HG03103 (cell line): ENCODE measurements around the gene CACNA2D3.

Experiments used
- ATAC-seq: cut with Tn5 transposase; IDR thresholded peaks from one replicate; pipeline ENCODE4 v1.9.1; 2021; ENCODE audit warnings: low read depth; ENCODE audit not compliant: unreplicated experiment

CACNA2D3 gene

DNA sequence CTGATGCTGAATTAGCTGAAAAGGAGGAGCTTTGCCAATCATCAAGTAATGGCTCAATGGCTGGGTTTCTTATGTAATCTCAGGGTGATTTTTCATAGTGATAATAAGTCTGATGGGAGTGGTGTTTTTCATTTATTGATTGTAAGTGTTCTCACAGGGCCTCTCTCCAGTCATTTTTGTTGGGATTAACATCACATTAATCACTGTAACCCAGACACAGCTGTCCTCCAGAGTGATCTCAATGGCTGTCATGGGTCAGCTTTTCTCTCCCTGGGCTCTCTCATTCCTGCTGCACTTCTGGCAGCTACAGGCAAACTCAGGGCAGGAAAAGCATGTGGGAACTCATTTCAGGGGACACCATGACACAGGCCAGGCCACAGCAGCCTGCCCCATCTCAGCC lies 642.6 kb downstream of the CACNA2D3 start:
- ATAC-seq: no peak

DNA sequence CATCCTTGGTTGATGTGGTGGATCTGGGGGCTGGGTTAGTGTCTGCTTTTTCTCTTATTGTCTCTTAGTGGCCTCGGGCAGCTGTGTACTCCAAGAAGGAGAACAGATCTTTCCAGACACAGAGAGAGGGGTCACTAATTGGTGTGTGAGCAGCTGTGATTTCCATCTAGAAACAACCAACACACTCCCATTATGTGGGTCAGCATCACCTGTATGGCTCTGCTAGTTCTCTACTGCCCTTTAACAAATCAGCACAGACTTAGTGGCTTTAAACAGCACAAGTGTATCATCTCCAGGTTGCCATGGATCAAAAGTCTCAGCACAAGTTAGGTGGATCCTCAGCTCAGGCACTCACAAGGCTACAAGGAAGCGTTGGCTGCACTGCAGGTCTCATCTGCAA lies 648.7 kb downstream of the CACNA2D3 start:
- no peak for ATAC-seq

DNA sequence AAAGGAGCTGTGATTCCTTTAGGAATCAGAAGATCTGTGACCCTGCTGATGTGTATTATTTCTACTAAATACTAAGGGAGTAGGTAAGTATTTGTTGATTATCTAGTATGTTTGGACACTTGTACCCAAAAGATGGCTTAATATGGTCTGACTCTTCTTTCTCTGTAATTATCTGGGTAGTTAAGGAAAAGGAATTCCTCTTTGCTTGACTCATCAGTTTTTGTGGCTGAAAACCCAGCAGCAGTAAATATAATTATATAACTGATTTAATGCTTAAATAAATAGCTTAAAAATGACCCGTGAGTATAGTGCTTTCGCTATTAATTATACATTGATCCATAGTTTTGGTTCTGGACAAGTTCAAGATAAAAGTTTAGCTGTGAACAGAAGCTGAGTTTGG lies 649.7 kb downstream of the CACNA2D3 start:
- ATAC-seq: no peak

DNA sequence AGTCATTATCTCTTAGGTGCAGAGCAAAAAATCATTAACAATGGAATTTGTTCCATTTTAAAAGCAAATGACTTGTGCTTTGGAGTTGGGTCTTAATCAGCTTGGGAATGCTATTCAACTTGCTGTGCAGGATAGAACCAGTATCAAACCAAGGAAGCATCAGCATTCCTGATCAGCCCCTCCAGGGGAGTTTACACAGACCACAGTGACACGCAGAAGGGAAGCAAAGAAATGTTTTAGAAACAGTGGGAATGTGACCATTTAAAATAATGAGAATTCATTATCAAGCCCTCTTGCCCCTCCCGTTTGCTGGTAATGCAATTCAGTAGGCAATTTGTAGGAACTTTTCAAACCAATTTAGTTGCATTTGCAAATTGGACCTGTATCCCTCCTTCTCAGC lies 650.4 kb downstream of the CACNA2D3 start:
- no peak for ATAC-seq

DNA sequence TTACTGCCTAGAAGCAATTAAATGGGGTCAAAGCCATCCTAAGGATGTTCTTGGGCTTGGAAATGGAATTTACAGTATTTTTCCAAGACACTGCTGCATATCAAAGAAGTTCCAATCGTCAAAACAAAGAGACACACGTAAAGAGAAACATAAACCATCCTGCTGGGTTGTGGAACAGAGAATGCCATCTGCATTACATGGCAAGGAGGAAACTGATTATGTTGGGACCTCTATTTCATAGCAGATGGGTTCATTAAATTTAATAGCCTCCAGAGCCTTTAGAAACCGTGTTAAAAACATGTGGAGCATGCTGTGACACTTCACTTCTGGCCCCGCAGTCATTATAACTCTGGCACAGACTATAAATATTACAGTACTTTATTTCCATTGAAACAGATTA lies 650.9 kb downstream of the CACNA2D3 start:
- no peak for ATAC-seq

DNA sequence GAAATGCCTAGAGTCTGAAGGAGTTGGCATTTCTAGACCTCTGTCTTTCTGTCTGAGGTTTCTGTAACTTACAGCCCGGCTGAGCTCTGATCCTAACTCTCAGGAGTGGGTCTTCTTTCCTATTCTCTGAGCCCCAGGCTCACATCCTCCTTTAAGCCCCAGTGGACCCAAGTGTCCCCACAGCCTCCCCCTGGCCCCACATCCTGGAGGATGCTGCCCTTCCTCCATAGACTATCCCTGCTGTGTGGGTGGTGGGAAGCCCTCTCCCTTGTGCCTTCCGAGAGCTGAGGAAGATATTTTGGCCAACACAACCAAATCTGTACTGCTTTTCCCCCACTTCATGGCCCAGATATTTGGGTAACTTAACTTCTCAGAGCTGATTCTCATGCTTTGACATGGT lies 654.2 kb downstream of the CACNA2D3 start:
- no peak for ATAC-seq

DNA sequence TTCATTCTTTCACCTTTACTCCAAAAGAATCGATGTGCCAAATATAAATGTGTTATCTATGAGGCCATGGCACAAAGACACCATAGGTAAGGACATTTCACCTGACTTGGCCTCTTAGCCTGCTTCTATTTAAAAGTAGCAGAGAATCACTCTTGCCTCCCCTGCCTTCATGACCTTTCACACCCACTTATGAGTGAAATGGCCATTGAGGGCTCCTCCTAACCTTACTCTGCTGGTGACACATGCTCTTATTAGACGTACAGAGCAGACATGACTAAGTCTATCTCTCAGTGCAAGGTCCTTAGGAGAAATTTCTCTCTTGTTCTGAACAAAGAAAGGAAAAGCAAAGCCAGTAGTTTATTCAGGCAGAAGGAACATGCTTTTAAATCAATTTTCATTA lies 654.8 kb downstream of the CACNA2D3 start:
- no peak for ATAC-seq

DNA sequence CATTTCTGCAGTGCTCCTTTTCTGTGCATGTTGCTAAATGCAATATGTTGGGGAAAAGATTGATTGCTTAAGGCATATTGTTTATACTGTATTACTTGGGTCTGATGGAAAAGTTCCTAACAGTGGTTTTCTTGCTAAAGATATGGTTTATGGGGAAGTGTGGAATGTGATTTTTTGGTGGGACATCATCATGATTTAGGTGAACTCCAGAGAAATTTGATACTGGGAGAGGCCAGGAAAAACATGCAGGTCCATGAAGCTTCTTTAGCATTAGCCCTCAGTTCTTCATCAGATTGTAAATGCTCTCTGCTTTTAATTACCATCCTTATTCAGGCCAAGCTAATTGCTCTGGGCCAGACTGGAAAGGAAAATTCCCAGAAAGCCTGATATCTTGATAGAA lies 658.0 kb downstream of the CACNA2D3 start:
- no peak for ATAC-seq

DNA sequence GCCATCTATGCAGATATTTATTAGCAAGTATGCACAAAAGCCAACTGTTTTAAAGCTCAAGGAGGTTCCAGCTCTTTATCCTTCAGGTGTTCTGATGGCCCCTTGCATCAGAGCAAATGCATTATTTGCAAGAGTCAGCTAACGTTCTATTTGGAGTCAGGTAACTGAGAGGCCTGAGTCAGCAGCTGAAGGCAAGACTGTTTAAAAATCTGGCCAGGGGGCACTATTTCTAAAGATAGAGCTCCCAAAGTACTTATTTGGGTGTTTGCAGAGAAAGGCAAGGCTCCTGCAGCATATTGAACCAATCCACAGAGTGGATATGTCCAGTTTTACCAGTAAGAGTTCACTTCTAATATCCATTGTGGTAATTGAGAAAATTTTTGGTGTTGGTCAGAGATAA lies 659.4 kb downstream of the CACNA2D3 start:
- ATAC-seq: no peak

DNA sequence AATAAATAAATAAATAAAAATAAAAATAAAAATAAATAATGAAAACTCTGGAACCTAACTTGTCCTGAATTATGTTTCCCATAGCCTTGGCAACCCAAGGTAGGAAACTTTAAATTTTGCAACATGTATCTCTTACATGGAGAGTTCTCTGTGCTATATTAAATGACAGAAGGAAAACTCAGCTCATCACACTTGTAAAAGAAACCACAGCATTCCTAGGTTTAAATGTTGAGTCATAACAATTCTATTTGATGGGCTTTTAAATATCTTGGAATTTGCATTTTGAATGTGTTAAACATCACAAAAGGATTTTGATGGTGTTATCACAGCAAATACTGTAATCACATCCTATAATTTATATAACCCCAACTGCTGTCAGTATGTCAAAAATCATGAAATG lies 661.3 kb downstream of the CACNA2D3 start:
- no peak for ATAC-seq

DNA sequence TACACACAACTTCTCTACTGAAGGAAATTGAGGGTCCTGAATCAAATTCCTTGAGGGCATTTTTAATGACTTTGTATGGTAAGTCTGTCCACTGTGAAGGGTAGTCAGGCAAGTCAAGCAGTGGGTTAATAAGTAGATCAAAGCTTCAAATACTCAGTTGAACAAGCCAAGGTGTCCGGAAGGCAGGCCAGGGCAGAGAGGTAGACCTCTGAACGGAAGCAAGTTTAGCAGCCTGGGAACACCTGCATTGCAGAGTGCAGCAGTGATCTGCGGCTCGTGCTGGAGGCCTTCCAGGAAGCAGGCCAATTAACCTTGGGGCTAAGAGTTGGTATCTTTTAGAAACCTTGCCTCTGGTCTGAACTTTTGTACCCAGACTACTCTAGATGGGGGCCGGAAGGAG lies 661.7 kb downstream of the CACNA2D3 start:
- no peak for ATAC-seq

DNA sequence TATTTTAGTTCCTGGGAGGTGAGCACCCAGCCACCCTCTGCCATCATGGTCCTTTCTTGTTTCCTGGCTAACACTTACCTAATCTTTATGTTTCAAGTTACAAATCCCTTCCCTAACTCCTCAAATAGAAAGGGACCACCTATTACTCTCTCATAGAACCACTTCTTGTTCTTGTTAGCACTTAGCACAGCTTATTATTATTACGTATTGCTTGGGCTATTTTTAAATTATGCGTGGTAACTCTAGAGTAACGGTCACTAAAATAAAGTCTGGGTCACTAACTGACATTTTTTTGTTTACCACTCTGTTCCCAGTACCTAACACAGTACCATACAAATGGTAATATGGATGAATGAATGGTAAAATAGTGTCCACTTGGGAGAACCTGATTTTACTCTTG lies 663.6 kb downstream of the CACNA2D3 start:
- ATAC-seq: no peak

DNA sequence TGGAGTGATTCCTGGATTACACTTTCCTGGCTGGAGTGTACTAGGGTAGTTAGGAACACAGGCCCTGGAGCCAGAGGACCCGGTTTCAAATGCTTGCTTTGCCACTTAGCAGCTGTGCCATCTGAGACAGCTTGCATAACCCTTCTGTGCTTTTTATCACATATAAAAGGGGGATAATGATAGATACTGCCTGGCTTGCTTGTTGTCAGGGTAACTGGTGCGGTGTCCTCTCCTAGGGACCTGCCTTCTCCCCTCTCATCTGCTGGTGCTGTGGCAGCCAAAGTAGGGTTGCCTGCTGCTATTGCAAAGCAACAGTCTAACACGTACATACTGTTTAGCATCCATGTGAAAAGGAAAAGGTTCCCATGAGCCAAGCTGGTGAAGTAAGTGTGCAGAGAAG lies 667.7 kb downstream of the CACNA2D3 start:
- ATAC-seq: no peak

DNA sequence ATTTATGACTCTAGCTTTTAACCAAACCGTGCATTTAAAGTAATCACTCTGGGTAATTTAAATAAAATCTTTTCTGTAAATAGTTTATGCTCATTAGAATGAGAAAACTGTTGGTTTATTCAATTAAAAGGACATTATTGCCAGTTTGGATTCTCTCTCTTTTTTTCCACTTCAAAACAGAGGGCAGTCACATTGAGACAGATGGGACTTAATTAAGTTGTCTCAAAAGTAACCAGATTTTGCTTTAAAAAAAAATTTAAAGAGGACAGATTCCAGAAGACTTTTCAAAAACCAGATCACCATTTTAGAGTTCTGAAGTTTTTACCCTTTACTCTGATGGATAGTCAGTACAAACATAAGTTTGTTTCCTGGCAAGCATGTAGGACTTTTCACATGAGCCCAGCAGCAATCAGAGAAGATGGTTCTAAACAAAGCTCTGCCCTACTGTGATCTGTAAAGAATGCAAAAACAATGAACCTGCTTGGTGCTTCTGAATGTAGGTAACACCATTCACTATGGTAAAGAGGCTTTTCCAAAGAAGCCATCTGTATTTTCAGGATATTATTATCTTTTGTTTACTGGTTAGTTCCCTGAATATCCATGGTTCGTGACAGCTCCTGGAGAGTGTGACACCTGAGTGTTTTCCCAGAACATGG lies 669.3 kb downstream of the CACNA2D3 start:
- no peak for ATAC-seq

DNA sequence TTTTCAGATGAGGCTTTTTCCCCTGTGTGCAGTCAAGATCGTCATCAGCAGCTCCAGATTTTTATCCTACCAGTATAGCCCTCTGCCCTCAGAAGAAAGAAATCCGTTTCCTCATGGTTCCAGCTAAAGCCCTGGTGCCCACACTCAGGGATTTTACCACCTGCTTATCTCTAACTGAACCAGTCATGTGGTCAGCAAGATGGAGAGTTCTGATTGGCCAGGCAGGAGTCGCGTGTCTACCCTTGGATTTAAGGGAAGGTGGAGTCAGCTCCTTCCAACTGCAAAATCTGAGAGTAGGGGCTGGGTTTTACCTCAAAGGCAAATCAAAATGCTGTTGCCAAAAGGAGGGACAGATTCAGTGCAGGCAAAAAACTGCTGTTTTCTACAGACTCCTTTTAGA lies 670.2 kb downstream of the CACNA2D3 start:
- no peak for ATAC-seq

DNA sequence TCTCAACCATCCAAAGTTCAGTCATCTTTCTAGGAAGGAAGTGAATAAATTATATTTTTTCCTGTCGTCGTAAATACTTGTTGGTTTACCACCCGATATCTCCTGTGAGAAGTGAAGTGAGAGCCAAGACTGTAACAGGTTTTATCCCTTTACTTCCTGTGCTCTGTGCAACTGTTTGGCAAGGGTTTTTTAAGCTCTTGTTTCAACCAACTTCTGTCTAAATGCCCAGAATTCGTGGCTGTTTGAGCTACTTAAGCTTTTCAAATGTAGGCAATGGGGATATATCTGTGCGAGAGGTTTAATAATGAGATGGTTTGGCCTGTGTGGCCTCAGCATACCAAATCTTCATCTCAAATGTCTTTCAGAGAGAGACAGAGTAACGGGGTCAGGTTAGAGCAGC lies 670.8 kb downstream of the CACNA2D3 start:
- no peak for ATAC-seq

DNA sequence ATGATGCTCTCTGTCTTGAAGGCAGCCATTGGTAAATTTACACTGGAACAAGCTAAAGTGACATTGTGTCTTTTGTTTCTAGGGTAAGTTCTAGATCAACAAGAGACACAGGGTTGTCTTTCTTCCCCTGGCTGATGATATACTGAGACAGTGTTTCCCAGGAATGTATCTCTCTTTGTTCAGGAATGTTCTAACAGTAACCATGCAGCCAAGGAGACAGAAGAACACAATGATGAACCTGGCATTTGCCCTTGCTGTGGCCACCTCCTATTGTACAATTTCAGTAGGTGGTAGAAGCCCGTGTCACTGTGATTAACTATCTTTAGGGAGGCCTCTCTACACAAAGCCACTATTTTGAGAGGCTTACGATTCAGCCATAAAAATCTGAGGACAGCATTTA lies 674.8 kb downstream of the CACNA2D3 start:
- ATAC-seq: no peak

DNA sequence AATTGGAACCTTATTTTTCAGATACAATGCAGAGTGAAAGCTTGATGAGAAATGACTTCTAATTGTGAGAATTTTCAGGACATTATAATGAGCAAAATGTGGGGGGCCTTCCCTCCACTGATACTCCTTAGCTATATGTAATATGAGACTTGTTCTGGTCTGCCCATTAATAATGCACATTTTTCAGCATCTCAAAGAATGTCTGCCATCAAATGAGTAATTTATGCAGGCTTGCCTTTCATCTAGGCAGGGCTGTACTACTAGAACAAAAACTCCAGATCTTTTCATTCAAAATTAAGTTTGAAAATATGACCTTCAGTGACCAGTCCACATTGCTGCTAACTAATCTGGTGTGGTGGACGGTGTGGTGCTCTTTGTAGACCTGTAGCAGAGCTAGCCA lies 678.1 kb downstream of the CACNA2D3 start:
- no peak for ATAC-seq

DNA sequence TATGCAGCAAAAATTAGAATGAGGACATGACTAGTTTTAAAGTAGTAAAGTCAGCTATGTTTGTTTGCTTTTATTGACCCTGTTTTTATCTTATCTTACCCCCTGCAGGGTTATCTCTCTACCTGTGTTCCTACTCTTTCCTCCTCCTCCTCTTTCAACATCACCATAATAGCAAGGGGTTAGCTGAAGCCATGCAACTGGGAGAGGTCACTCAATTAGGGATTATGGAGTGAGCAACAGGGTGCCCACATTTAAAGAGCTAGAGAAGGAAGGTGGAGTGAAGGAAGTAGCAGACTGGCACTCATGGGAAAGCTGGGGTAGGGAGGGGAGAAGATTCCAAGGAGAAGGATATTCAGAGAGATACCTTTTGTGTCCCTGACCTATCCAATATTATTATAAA lies 679.6 kb downstream of the CACNA2D3 start:
- ATAC-seq: no peak

DNA sequence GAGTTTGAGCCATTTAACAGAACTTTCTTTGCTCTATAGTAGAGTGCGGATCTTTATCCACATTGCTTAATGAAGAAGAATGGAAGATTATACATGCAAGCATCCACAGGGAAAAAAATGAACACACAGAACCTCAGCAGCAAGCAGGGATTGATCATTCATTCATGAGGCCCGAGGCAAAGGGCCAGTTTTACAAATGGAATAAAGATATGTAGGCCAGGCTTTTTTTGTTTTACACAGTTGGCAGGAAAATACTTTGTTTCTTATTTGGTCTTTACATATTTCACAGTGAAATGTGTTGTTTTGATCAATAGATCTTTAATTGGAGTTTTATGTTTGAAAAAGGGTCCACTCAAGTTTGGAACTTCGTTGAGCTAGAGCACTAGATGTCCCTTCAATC lies 688.0 kb downstream of the CACNA2D3 start:
- ATAC-seq: no peak

DNA sequence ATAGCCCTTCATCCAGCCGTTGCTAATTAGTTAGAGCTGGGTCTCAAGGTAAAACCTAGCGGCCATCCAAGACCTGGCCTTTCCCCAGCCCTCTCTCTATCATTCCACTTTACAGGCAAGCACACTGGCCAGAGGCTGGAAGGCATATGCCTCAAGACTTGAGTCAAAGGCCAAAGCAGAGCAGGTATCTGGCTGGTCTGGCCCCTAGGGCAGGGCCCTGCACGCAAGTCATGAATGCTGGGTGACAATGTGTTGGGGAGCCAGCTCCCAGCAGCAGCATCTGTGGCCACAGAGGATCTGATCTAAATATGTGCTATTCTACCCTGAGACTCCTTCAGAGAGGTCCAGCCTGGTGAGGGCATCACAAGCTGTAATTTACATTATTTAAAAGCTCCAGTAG lies 691.9 kb downstream of the CACNA2D3 start:
- ATAC-seq: no peak

DNA sequence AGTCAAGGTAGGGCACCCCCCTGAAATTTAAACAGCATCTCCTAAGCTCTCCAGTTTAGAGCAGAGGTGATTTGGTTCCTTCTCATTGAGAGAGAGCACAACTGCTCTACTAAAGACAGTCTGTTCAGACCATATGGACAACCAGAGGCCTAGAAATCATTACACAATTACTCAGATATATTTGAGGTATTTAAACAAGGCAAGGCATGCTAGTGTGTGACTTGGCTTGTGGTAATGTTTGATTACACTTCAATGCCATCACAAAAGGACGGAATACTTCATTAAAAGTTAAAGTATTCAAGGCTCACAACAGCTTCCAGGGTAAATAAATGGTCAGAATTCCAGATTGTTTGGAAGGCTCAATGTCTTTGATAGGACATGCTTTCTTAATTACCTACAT lies 695.3 kb downstream of the CACNA2D3 start:
- ATAC-seq: no peak

DNA sequence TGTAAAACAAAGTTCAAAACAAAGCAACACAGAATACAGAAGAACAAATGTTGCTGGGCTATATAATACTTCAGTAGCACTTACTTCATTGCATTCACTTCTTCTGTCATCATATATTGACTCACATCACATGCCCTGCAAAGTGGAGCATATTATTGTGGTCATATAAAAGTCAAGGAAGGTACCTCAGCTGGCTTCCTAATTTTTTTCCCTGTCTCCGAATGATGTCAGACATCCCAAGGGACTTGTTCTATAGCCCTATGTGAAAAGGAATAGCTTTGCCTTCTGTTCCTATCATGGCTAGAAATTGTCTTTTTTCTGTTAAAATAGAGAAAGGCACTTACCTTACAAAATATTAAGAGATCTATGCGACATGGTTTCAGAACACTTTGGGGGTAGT lies 696.1 kb downstream of the CACNA2D3 start:
- ATAC-seq: no peak
